Ishikawa (cell line): ENCODE results near the gene GIMAP5.

Source experiments
- CEBPB ChIP-seq: IDR thresholded peaks from 2 replicates; pipeline ENCODE4 v1.6.1; 2012
- CREB1 ChIP-seq: IDR thresholded peaks from 2 replicates; pipeline ENCODE4 v1.6.1; 2012; ENCODE audit warnings: low read depth
- EGR1 ChIP-seq: IDR thresholded peaks from 2 replicates; pipeline ENCODE4 v1.6.1; 2012
- EP300 ChIP-seq: IDR thresholded peaks from 2 replicates; pipeline ENCODE4 v1.6.1; 2012; ENCODE audit warnings: borderline replicate concordance
- FOXM1 ChIP-seq: IDR thresholded peaks from 2 replicates; pipeline ENCODE4 v1.6.1; 2012; ENCODE audit warnings: low read depth, borderline replicate concordance
- NFIC ChIP-seq: IDR thresholded peaks from 2 replicates; pipeline ENCODE4 v1.6.1; 2012
- RAD21 ChIP-seq: IDR thresholded peaks from 2 replicates; pipeline ENCODE4 v1.6.1; 2012; ENCODE audit warnings: low read depth
- TAF1 ChIP-seq: IDR thresholded peaks from 2 replicates; pipeline ENCODE4 v1.6.1; 2012; ENCODE audit warnings: low read depth, mild to moderate bottlenecking
- TCF12 ChIP-seq: IDR thresholded peaks from 2 replicates; pipeline ENCODE4 v1.6.1; 2012; ENCODE audit warnings: low read depth
- TEAD4 ChIP-seq: IDR thresholded peaks from 2 replicates; pipeline ENCODE4 v1.6.1; 2012
- YY1 ChIP-seq: IDR thresholded peaks from 2 replicates; pipeline ENCODE4 v1.6.1; 2012; ENCODE audit warnings: low read depth
- ZBTB7A ChIP-seq: IDR thresholded peaks from 2 replicates; pipeline ENCODE4 v1.6.1; 2012; ENCODE audit warnings: low read depth
- TF ChIP-seq, protein P1 (sequence below): IDR thresholded peaks from 2 replicates; pipeline ENCODE4 v1.6.1; 2012
- TF ChIP-seq, protein P2 (sequence below): IDR thresholded peaks from 2 replicates; pipeline ENCODE4 v1.6.1; 2012; ENCODE audit warnings: low read depth, mild to moderate bottlenecking
- TF ChIP-seq, protein P3 (sequence below): IDR thresholded peaks from 2 replicates; pipeline ENCODE4 v1.6.1; 2012

GIMAP5 gene

DNA sequence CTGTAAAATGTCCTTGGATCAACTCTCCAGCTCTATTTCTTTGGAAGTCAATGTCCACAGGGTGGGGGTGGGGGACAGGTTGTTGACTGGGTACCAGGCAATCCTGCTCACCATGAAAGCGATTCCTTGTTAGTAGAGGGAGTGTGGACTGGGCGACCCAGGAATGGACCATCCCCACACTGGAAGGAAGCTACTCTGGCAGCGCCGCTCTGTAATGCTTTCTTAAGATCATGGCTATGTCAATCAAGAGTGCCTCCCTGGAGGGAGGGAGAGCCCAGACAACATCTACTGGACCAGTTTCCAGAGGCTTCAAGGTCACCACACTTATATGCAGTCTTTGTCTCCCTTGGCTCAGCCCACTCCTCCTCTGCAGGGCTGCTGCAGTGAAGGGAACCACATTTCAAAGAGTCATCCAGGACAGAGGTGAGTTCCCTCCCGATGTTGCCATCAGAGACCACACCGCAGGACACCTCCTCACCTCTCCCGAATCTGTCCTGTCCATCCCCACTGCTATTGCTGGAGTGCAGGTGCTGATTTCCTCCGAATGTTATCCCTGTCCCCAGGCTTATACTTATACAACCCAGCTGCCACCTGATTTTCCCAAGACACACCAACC lies 6.9 kb downstream of the GIMAP5 start:
- TF ChIP-seq YY1 (no peak), NFIC (no peak), TAF1 (no peak), EP300 (no peak), CREB1 (no peak), ZBTB7A (no peak), FOXM1 (no peak), TCF12 (no peak), CEBPB (no peak), TEAD4 (no peak), RAD21 (no peak), EGR1 (no peak)
- TF ChIP-seq, protein P1, sequence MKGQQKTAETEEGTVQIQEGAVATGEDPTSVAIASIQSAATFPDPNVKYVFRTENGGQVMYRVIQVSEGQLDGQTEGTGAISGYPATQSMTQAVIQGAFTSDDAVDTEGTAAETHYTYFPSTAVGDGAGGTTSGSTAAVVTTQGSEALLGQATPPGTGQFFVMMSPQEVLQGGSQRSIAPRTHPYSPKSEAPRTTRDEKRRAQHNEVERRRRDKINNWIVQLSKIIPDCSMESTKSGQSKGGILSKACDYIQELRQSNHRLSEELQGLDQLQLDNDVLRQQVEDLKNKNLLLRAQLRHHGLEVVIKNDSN, result no peak
- TF ChIP-seq, protein P2, sequence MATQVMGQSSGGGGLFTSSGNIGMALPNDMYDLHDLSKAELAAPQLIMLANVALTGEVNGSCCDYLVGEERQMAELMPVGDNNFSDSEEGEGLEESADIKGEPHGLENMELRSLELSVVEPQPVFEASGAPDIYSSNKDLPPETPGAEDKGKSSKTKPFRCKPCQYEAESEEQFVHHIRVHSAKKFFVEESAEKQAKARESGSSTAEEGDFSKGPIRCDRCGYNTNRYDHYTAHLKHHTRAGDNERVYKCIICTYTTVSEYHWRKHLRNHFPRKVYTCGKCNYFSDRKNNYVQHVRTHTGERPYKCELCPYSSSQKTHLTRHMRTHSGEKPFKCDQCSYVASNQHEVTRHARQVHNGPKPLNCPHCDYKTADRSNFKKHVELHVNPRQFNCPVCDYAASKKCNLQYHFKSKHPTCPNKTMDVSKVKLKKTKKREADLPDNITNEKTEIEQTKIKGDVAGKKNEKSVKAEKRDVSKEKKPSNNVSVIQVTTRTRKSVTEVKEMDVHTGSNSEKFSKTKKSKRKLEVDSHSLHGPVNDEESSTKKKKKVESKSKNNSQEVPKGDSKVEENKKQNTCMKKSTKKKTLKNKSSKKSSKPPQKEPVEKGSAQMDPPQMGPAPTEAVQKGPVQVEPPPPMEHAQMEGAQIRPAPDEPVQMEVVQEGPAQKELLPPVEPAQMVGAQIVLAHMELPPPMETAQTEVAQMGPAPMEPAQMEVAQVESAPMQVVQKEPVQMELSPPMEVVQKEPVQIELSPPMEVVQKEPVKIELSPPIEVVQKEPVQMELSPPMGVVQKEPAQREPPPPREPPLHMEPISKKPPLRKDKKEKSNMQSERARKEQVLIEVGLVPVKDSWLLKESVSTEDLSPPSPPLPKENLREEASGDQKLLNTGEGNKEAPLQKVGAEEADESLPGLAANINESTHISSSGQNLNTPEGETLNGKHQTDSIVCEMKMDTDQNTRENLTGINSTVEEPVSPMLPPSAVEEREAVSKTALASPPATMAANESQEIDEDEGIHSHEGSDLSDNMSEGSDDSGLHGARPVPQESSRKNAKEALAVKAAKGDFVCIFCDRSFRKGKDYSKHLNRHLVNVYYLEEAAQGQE, result no peak
- TF ChIP-seq, protein P3, sequence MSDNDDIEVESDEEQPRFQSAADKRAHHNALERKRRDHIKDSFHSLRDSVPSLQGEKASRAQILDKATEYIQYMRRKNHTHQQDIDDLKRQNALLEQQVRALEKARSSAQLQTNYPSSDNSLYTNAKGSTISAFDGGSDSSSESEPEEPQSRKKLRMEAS, result no peak

DNA sequence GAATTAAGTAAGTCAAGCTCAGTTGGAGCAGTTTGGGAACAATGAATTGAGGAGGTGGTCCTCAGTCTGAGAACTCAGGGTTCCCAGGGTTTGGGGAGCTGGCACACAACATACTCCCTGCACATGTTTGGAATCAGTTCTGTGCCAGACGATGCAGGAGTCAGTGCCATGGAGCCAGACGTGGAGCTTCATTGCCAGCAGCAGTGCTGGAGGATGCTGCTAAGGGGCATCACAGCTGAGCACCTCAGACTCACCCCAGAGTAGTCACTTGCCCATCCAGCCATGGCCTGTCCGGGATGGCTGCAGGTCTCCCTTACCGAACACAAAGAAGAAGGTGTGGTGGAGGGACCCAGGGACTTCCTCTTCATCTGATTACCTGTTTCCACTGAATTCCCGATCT lies 7.9 kb downstream of the GIMAP5 start:
- TF ChIP-seq TEAD4 (no peak), ZBTB7A (no peak), TCF12 (no peak), EP300 (no peak), YY1 (no peak), TAF1 (no peak), EGR1 (no peak), FOXM1 (no peak)
- TF ChIP-seq, protein P1, result no peak
- TF ChIP-seq, protein P2, result no peak
- TF ChIP-seq, protein P3, result no peak

DNA sequence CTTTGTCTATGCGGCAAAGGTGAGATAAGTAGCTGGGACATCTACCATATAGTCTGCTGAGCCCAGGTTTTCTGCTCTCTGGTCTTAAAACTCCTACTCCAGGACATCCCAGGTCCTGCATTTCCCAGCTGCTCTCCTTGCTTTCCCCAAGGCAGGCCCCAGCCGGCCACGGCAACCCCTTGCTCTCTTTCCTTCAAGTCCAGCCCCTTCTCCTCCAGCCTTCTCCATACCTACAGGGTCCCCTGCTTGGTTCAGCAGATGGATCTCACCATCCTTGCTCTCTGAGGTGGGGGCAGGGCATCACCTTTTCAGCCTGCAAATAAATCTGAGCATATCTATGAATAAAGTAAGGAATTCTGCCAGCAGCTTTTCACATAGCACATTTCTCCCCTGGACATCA lies 8.7 kb downstream of the GIMAP5 start:
- TF ChIP-seq TCF12 (no peak), NFIC (no peak), CREB1 (no peak), EGR1 (no peak), ZBTB7A (no peak), CEBPB (no peak), FOXM1 (no peak), EP300 (no peak), TEAD4 (no peak), TAF1 (no peak), RAD21 (no peak), YY1 (no peak)
- TF ChIP-seq, protein P1, result no peak
- TF ChIP-seq, protein P2, result no peak

DNA sequence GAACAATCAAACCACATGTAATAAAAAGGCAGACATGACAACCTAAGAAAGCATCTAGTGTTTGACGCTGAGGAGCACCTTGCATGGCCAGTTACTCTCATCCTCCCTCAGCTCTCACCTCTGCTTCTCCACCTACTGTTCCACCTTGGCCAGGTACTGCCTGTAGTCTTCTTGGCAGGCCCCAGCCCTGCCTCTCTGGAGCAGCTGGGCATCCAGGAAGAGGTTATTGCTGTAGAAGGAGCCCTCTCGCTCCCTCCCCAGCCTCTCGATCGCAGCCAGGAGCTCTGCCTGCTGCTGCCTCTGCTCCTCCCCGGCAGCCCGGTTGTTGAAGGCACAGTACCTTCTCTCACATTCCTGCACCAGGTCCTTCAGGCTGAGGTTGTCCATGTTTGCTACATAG lies 9.7 kb downstream of the GIMAP5 start:
- TF ChIP-seq EP300, result no peak
- no peak for TF ChIP-seq TAF1
